HEK293 (cell line): ENCODE measurements around the gene LCN6.
A peak's percentile ranks its signal among the peaks of the same experiment; 100 is the strongest.

Source experiments
- CTCF ChIP-seq: fragments of 450-650 bp; formaldehyde crosslinking; IDR thresholded peaks from 2 replicates; pipeline ENCODE4 v1.5.1; 2016; ENCODE audit warnings: missing biosample characterization, missing genetic modification characterization
- EGR2 ChIP-seq: fragments of 450-650 bp; formaldehyde crosslinking; IDR thresholded peaks from 2 replicates; pipeline ENCODE4 v1.5.1; 2016; ENCODE audit warnings: low read depth, missing biosample characterization, missing genetic modification characterization
- IKZF3 ChIP-seq: fragments of 450-650 bp; IDR thresholded peaks from 2 replicates; pipeline ENCODE4 v1.5.0; 2018; ENCODE audit warnings: missing biosample characterization, mild to moderate bottlenecking, missing genetic modification characterization, moderate library complexity
- KLF1 ChIP-seq: fragments of 450-650 bp; formaldehyde crosslinking; IDR thresholded peaks from 2 replicates; pipeline ENCODE4 v1.5.1; 2016; ENCODE audit warnings: missing biosample characterization, missing genetic modification characterization
- OVOL3 ChIP-seq: fragments of 450-650 bp; formaldehyde crosslinking; IDR thresholded peaks from 2 replicates; pipeline ENCODE4 v1.5.1; 2016; ENCODE audit warnings: missing biosample characterization, missing genetic modification characterization
- SCRT2 ChIP-seq: fragments of 450-650 bp; formaldehyde crosslinking; IDR thresholded peaks from 2 replicates; pipeline ENCODE4 v1.5.1; 2016; ENCODE audit warnings: missing biosample characterization, missing genetic modification characterization
- ZBTB49 ChIP-seq: fragments of 450-650 bp; formaldehyde crosslinking; IDR thresholded peaks from 2 replicates; pipeline ENCODE4 v1.5.1; 2016; ENCODE audit warnings: missing biosample characterization, missing genetic modification characterization, low read depth
- ZBTB6 ChIP-seq: fragments of 450-650 bp; formaldehyde crosslinking; IDR thresholded peaks from 2 replicates; pipeline ENCODE4 v1.5.1; 2017; ENCODE audit warnings: missing biosample characterization, missing genetic modification characterization
- ZNF138 ChIP-seq: fragments of 450-650 bp; formaldehyde crosslinking; IDR thresholded peaks from 2 replicates; pipeline ENCODE4 v1.5.1; 2016; ENCODE audit warnings: missing biosample characterization, missing genetic modification characterization, borderline replicate concordance
- ZNF148 ChIP-seq: fragments of 450-650 bp; formaldehyde crosslinking; IDR thresholded peaks from 2 replicates; pipeline ENCODE4 v1.5.0; 2017; ENCODE audit warnings: missing biosample characterization, missing genetic modification characterization, borderline replicate concordance
- ZNF202 ChIP-seq: fragments of 450-650 bp; formaldehyde crosslinking; IDR thresholded peaks from 2 replicates; pipeline ENCODE4 v1.5.1; 2016; ENCODE audit warnings: missing biosample characterization, missing genetic modification characterization, borderline replicate concordance
- ZNF211 ChIP-seq: fragments of 450-650 bp; formaldehyde crosslinking; IDR thresholded peaks from 2 replicates; pipeline ENCODE4 v1.5.1; 2016; ENCODE audit warnings: low read depth, missing biosample characterization, missing genetic modification characterization
- ZNF24 ChIP-seq: fragments of 450-650 bp; formaldehyde crosslinking; IDR thresholded peaks from 2 replicates; pipeline ENCODE4 v1.5.1; 2016; ENCODE audit warnings: missing biosample characterization, missing genetic modification characterization
- ZNF292 ChIP-seq: fragments of 450-650 bp; formaldehyde crosslinking; IDR thresholded peaks from 2 replicates; pipeline ENCODE4 v1.5.1; 2016; ENCODE audit warnings: low read depth, missing biosample characterization, missing genetic modification characterization, borderline replicate concordance
- ZNF391 ChIP-seq: fragments of 450-650 bp; formaldehyde crosslinking; IDR thresholded peaks from 2 replicates; pipeline ENCODE4 v1.5.1; 2016; ENCODE audit warnings: low read depth, missing biosample characterization, missing genetic modification characterization, borderline replicate concordance
- ZNF398 ChIP-seq: fragments of 450-650 bp; formaldehyde crosslinking; IDR thresholded peaks from 2 replicates; pipeline ENCODE4 v1.5.1; 2017; ENCODE audit warnings: missing biosample characterization, missing genetic modification characterization
- ZNF548 ChIP-seq: fragments of 450-650 bp; formaldehyde crosslinking; IDR thresholded peaks from 2 replicates; pipeline ENCODE4 v1.5.1; 2016; ENCODE audit warnings: missing biosample characterization, missing genetic modification characterization
- ZNF560 ChIP-seq: fragments of 450-650 bp; formaldehyde crosslinking; IDR thresholded peaks from 2 replicates; pipeline ENCODE4 v1.5.1; 2017; ENCODE audit warnings: missing biosample characterization, missing genetic modification characterization, borderline replicate concordance
- ZNF692 ChIP-seq: fragments of 450-650 bp; formaldehyde crosslinking; IDR thresholded peaks from 2 replicates; pipeline ENCODE4 v1.5.1; 2016; ENCODE audit warnings: missing biosample characterization, missing genetic modification characterization
- ZNF701 ChIP-seq: fragments of 450-650 bp; formaldehyde crosslinking; IDR thresholded peaks from 2 replicates; pipeline ENCODE4 v1.5.1; 2016; ENCODE audit warnings: missing biosample characterization, missing genetic modification characterization
- ZNF791 ChIP-seq: fragments of 450-650 bp; formaldehyde crosslinking; IDR thresholded peaks from 2 replicates; pipeline ENCODE4 v1.5.1; 2016; ENCODE audit warnings: missing biosample characterization, missing genetic modification characterization
- ZSCAN30 ChIP-seq: fragments of 450-650 bp; IDR thresholded peaks from 2 replicates; pipeline ENCODE4 v1.5.1; 2018; ENCODE audit warnings: missing biosample characterization, mild to moderate bottlenecking, missing genetic modification characterization, moderate library complexity
- ZSCAN4 ChIP-seq: fragments of 450-650 bp; formaldehyde crosslinking; IDR thresholded peaks from 2 replicates; pipeline ENCODE4 v1.5.1; 2017; ENCODE audit warnings: missing biosample characterization, missing genetic modification characterization

The LCN6 gene

GRCh38 chr9:136742591-136743391 is 5.5 kb downstream of the LCN6 start, which contains the start of gene LCN10 (continued):
- TF ChIP-seq ZNF148 (tag by site-specific recombination) (no peak), ZSCAN30 (tag by site-specific recombination) (no peak), ZNF211 (tag by site-specific recombination) (no peak), ZNF391 (no peak), ZBTB49 (tag by site-specific recombination) (no peak), OVOL3 (tag by site-specific recombination) (no peak), ZNF398 (tag by site-specific recombination) (0 out of 2 replicates have a peak, but pooled peaks have one; percentile 35), ZNF692 (tag by site-specific recombination) (no peak), ZSCAN4 (no peak), ZNF560 (tag by site-specific recombination) (no peak), ZNF202 (tag by site-specific recombination) (no peak), SCRT2 (peak; percentile 96), ZNF138 (tag by site-specific recombination) (no peak), ZNF548 (tag by site-specific recombination) (no peak), IKZF3 (tag by site-specific recombination) (no peak), KLF1 (peak; percentile 75; the same call in 1 of the 2 replicates), ZBTB6 (tag by site-specific recombination) (peak; percentile 66; the same call in 1 of the 2 replicates), ZNF24 (no peak), EGR2 (tag by site-specific recombination) (no peak), ZNF701 (tag by site-specific recombination) (no peak), CTCF (tag by site-specific recombination) (peak; percentile 64), ZNF791 (tag by site-specific recombination) (no peak), ZNF292 (no peak)
